Measurements from ENCODE around the gene NFIL3.

Gene NFIL3

GRCh38 chr9:91359734-91360470, 63.7 kb downstream of the NFIL3 start:
- DNase-seq (ENCODE audit: low read depth in 3 of 3) = no peak

- DNase-seq (ENCODE audit: low read depth in 3 of 3) = no peak
Measured at GRCh38 chr9:91359083-91359482, 64.5 kb downstream of the NFIL3 start.

Measured in stimulated activated CD4-positive, alpha-beta T cell treated with anti-CD3 and anti-CD28 coated beads, TNF-alpha, amount 100 ng/mL, for 24 hours (primary cell).